Measurements from ENCODE around the gene MYOM1.

The MYOM1 gene

GRCh38 chr18:3140342-3140741 lies 79.4 kb downstream of the MYOM1 start:
- no peak overlapping the region for H3K4me3 ChIP-seq (ENCODE audit: low read depth, low read length)
- no peak for DNase-seq (ENCODE audit: low read depth)
- no peak for TF ChIP-seq CTCF (IDR thresholded peaks at IDR 0.05; ENCODE audit: low read depth, low read length, missing control alignments)

- no peak for TF ChIP-seq CTCF (IDR thresholded peaks at IDR 0.05; ENCODE audit: low read depth, low read length, missing control alignments)
- no peak overlapping the region for H3K4me3 ChIP-seq (ENCODE audit: low read depth, low read length)
- DNase-seq (ENCODE audit: low read depth), result no peak
Observed at GRCh38 chr18:3139406-3139805, 80.4 kb downstream of the MYOM1 start.

DNA sequence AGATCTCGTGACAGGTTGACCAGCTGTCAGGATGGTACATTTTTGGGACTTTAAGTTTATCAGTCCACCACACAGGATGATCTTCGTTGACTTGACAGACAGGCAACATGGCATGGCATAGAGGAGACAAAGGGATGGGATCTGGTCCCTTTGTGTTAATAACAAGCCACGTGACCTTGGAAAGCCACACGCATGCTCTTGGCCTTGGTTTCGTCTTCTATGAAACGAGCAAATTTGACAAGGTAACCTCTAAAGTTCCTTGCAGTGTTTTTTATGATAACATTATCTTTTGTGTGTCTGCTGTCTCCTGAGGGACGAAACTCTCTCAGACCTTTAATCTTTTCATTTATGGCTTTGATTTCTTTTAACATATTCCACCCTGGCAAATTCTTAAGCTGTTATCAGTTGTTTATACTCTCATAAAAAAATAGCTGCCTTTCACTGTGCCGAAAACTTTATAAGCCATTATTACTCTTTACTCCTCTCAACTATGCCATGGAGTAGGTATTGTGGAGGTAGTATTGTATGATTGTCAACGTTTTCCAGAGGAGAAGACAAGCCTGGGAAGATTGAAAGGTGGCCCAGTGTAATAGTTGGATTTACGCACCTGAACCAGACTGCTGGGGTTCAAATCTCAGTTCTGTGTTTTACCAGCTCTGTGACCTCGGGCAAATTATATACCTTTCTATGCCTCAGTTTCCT lies 81.3 kb downstream of the MYOM1 start:
- no peak for TF ChIP-seq CTCF (IDR thresholded peaks at IDR 0.05; ENCODE audit: low read depth, low read length, missing control alignments)

DNA sequence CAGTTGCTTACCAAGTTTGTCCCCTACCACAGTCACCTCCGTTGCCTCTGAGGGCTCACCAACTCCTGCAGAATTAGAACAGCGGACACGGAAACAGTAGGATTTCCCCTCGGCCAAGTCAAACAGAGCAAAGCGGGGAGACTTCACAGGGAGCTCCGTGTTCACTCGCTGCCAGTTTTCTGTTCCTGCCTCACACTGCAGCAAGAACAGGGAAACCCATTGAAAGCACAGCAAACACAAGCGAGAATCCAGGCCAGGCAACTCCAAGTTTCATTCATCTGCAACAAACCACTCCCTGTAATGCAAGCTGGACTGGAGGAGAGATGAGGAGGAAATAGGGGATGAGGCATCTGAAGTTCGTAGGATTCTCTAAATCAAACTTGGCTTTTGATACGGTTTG lies 84.2 kb downstream of the MYOM1 start:
- no peak for TF ChIP-seq CTCF (IDR thresholded peaks at IDR 0.05; ENCODE audit: low read depth, low read length, missing control alignments)
- H3K4me3 ChIP-seq (ENCODE audit: low read depth, low read length), result no peak overlapping the region
- DNase-seq (ENCODE audit: low read depth), result no peak

More for the DNA sequence above, 81.3 kb downstream of the MYOM1 start:
- H3K4me3 ChIP-seq (ENCODE audit: low read depth, low read length), result no peak overlapping the region
- no peak for DNase-seq (ENCODE audit: low read depth)

DNA sequence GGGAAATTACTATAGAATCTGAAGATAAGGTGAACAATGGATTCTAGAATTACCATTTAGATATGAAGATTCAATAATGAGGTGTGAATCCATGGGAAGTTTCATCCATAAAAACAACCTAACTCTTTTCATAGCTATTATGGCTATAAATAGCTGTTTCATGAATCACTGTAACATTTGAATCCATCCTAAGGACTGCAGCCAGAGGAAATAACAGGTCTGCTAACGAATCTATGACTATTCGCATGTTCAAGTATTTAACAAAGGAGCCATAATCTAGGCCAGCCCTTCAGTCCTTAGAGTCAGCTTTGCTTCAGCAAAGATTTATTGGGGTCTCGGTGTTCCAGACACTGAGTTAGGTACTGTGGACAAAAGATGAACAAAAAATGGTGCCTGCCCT lies 87.1 kb downstream of the MYOM1 start:
- no peak for DNase-seq (ENCODE audit: low read depth)

DNA sequence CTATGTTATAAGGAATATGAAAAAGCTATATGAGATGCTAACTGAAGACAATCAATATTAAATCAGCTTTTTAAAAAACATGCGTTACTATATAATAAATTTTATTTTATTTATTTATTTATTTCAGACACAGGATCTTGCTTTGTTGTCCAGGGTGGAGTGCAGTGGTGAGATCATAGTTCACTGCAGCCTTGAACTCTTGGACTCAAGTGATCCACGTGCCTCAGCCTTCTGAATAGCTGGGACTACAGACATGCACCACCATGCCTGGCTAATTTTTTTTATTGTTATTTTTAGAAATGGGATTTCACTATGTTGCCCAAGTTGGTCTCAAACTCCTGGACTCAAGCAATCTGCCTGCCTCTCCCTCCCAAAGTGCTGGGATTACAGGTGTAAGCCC lies 89.4 kb downstream of the MYOM1 start:
- H3K4me3 ChIP-seq (ENCODE audit: low read depth, low read length), result no peak overlapping the region
- no peak for DNase-seq (ENCODE audit: low read depth)
- no peak for TF ChIP-seq CTCF (IDR thresholded peaks at IDR 0.05; ENCODE audit: low read depth, low read length, missing control alignments)

More for the DNA sequence above, 87.1 kb downstream of the MYOM1 start:
- no peak overlapping the region for H3K4me3 ChIP-seq (ENCODE audit: low read depth, low read length)
- TF ChIP-seq CTCF (IDR thresholded peaks at IDR 0.05; ENCODE audit: low read depth, low read length, missing control alignments), result no peak
